Fibroblast of mammary gland (primary cell): ENCODE results near the gene SOX2.

Source experiments
- DNase-seq: peaks from one replicate; pipeline ENCODE4 v3.0.0-alpha.2; 2010; ENCODE audit warnings: low read depth
- H3K4me3 ChIP-seq: 2 replicates; pipeline ENCODE4 v1.5.1; 2011; ENCODE audit warnings: low read depth, mild to moderate bottlenecking, low read length, moderate library complexity; ENCODE audit not compliant: control insufficient read depth
- CTCF ChIP-seq: conservative IDR thresholded peaks from 2 replicates; pipeline ENCODE4 v1.5.1; 2011; ENCODE audit warnings: low read depth, low read length, inconsistent platforms; ENCODE audit not compliant: control insufficient read depth, insufficient read depth

SOX2 gene

GRCh38 chr3:181728470-181729340, 17.0 kb downstream of the SOX2 start:
- no peak overlapping the region for H3K4me3 ChIP-seq
- no peak for TF ChIP-seq CTCF
- DNase-seq = no peak

GRCh38 chr3:181729341-181729869, 17.7 kb downstream of the SOX2 start:
- no peak for TF ChIP-seq CTCF
- no peak for DNase-seq
- no peak overlapping the region for H3K4me3 ChIP-seq

GRCh38 chr3:181730316-181730715, 18.6 kb downstream of the SOX2 start:
- H3K4me3 ChIP-seq = no peak overlapping the region
- TF ChIP-seq CTCF = no peak
- no peak for DNase-seq

- no peak for DNase-seq
- H3K4me3 ChIP-seq = no peak overlapping the region
- no peak for TF ChIP-seq CTCF
Measured at GRCh38 chr3:181730934-181731333, 19.2 kb downstream of the SOX2 start.

- DNase-seq = no peak
- no peak for TF ChIP-seq CTCF
- no peak overlapping the region for H3K4me3 ChIP-seq
Measured at GRCh38 chr3:181735911-181736310, 24.2 kb downstream of the SOX2 start.

- TF ChIP-seq CTCF = no peak
- no peak for DNase-seq
- H3K4me3 ChIP-seq = no peak overlapping the region
Measured at GRCh38 chr3:181738551-181738950, 26.8 kb downstream of the SOX2 start.

GRCh38 chr3:181739628-181740027, 27.9 kb downstream of the SOX2 start:
- no peak for DNase-seq
- no peak for TF ChIP-seq CTCF
- H3K4me3 ChIP-seq = no peak overlapping the region
